Stimulated activated CD8-positive, alpha-beta memory T cell treated with anti-CD3 and anti-CD28 coated beads, Interleukin-7, amount 100 ng/mL, for 24 hours (primary cell): Measurements from ENCODE around the gene C2CD3.

ENCODE experiments used
- DNase-seq: peaks from one replicate; pipeline ENCODE4 v3.0.0-alpha.2; 2020; ENCODE audit warnings: low read depth

Gene C2CD3

GRCh38 chr11:74170694-74171629, at the start of gene C2CD3, which contains the start of gene PPME1:
Gene C2CD3, minus strand, starts transcription at chr11:74171002. Its CDS starts 210 bp downstream, at chr11:74170792.
Gene PPME1, plus strand, starts transcription at chr11:74171289. Its CDS starts 133 bp downstream, at chr11:74171422.
- DNase-seq: peak; percentile 88

- no peak for DNase-seq
Measured at GRCh38 chr11:74220376-74220775, 49.6 kb upstream of the C2CD3 start.

GRCh38 chr11:74212533-74212932, 41.7 kb upstream of the C2CD3 start:
- no peak for DNase-seq

- DNase-seq: no peak
Measured at GRCh38 chr11:74208507-74208906, 37.7 kb upstream of the C2CD3 start.

- DNase-seq: no peak
Measured at GRCh38 chr11:74206746-74207145, 35.9 kb upstream of the C2CD3 start.

- DNase-seq: no peak
Measured at GRCh38 chr11:74205181-74205580, 34.4 kb upstream of the C2CD3 start.

- no peak for DNase-seq
Measured at GRCh38 chr11:74204701-74205100, 33.9 kb upstream of the C2CD3 start.

GRCh38 chr11:74203966-74204365, 33.2 kb upstream of the C2CD3 start:
- no peak for DNase-seq

GRCh38 chr11:74196781-74197486, 26.1 kb upstream of the C2CD3 start:
- DNase-seq: no peak

GRCh38 chr11:74195828-74196227, 25.0 kb upstream of the C2CD3 start:
- no peak for DNase-seq

GRCh38 chr11:74185695-74186094, 14.9 kb upstream of the C2CD3 start:
- no peak for DNase-seq

GRCh38 chr11:74185285-74185684, 14.5 kb upstream of the C2CD3 start:
- no peak for DNase-seq

GRCh38 chr11:74182635-74183034, 11.8 kb upstream of the C2CD3 start:
- no peak for DNase-seq

- no peak for DNase-seq
Measured at GRCh38 chr11:74179234-74180052, 8.6 kb upstream of the C2CD3 start.

- no peak for DNase-seq
Measured at GRCh38 chr11:74175920-74176319, 5.1 kb upstream of the C2CD3 start.

- DNase-seq: no peak
Measured at GRCh38 chr11:74171997-74172396, 1.2 kb upstream of the C2CD3 start.

GRCh38 chr11:74171630-74171968, 797 bp upstream of the C2CD3 start:
- DNase-seq: no peak

GRCh38 chr11:74169738-74170458, 904 bp downstream of the C2CD3 start:
- DNase-seq: no peak

- DNase-seq: no peak
Measured at GRCh38 chr11:74168838-74169237, 2.0 kb downstream of the C2CD3 start.

GRCh38 chr11:74162681-74163467, 7.9 kb downstream of the C2CD3 start:
- no peak for DNase-seq

- DNase-seq: no peak
Measured at GRCh38 chr11:74159642-74160041, 11.2 kb downstream of the C2CD3 start.
